ENCODE results near the gene ABCA3.
"Not testable (repeated sequence)": the region's sequence is repeated elsewhere in the genome, so short reads cannot be mapped to it uniquely, and the experiment has no call there.

The ABCA3 gene

GRCh38 chr16:2340564-2341455 lies at the start of gene ABCA3:
TSS of gene ABCA3 (minus strand) at chr16:2340728. CDS start at chr16:2326466, 14,262 bp downstream.
- peak; percentile 95 for DNase-seq

GRCh38 chr16:2388875-2389433 lies 48.4 kb upstream of the ABCA3 start:
- DNase-seq = no peak

GRCh38 chr16:2388139-2388874 lies 47.8 kb upstream of the ABCA3 start:
- DNase-seq = no peak

- no peak for DNase-seq
Measured at GRCh38 chr16:2386990-2387389, 46.5 kb upstream of the ABCA3 start.

- not testable (repeated sequence) for DNase-seq
Measured at GRCh38 chr16:2385982-2386381, 45.5 kb upstream of the ABCA3 start.

- DNase-seq = no peak
Measured at GRCh38 chr16:2385190-2385836, 44.8 kb upstream of the ABCA3 start.

- DNase-seq = no peak
Measured at GRCh38 chr16:2384426-2384825, 43.9 kb upstream of the ABCA3 start.

- no peak for DNase-seq
Measured at GRCh38 chr16:2383501-2383900, 43.0 kb upstream of the ABCA3 start.

GRCh38 chr16:2374644-2375043 lies 34.1 kb upstream of the ABCA3 start:
- no peak for DNase-seq

- DNase-seq = no peak
Measured at GRCh38 chr16:2373176-2373575, 32.6 kb upstream of the ABCA3 start.

GRCh38 chr16:2372684-2373083 lies 32.2 kb upstream of the ABCA3 start:
- no peak for DNase-seq

GRCh38 chr16:2371421-2371820 lies 30.9 kb upstream of the ABCA3 start:
- DNase-seq = no peak

GRCh38 chr16:2370721-2371120 lies 30.2 kb upstream of the ABCA3 start:
- DNase-seq = no peak

- no peak for DNase-seq
Measured at GRCh38 chr16:2366660-2367309, 26.3 kb upstream of the ABCA3 start.

- DNase-seq = no peak
Measured at GRCh38 chr16:2365397-2366294, 25.1 kb upstream of the ABCA3 start.

GRCh38 chr16:2364638-2365210 lies 24.2 kb upstream of the ABCA3 start:
- no peak for DNase-seq

- DNase-seq = no peak
Measured at GRCh38 chr16:2362218-2362617, 21.7 kb upstream of the ABCA3 start.

GRCh38 chr16:2361129-2361528 lies 20.6 kb upstream of the ABCA3 start:
- no peak for DNase-seq

- DNase-seq = no peak
Measured at GRCh38 chr16:2359919-2360318, 19.4 kb upstream of the ABCA3 start.

- no peak for DNase-seq
Measured at GRCh38 chr16:2358811-2359210, 18.3 kb upstream of the ABCA3 start.

GRCh38 chr16:2357331-2357730 lies 16.8 kb upstream of the ABCA3 start:
- no peak for DNase-seq

Measured in CD4-positive, alpha-beta T cell treated with Interleukin-17A for 4 hours (primary cell).